Hepatocyte (in vitro differentiated cells): ENCODE measurements around the gene LHPP.

Experiments
- EZH2 ChIP-seq: fragments of 200-600 bp; sonication (generic); IDR thresholded peaks from 2 replicates; pipeline ENCODE4 v1.6.1; 2016; ENCODE audit warnings: antibody characterized with exemption, mild to moderate bottlenecking, borderline replicate concordance
- EZH2phosphoT487 ChIP-seq: fragments of 200-600 bp; sonication (generic); IDR thresholded peaks from one replicate; pipeline ENCODE4 v1.6.1; 2018; ENCODE audit warnings: antibody characterized with exemption, mild to moderate bottlenecking, low read depth, moderate library complexity; ENCODE audit not compliant: unreplicated experiment, severe bottlenecking
- TF ChIP-seq, protein P1 (sequence below): fragments of 200-600 bp; sonication (generic); IDR thresholded peaks from 2 replicates; pipeline ENCODE4 v1.5.1; 2016; ENCODE audit warnings: antibody characterized with exemption, mild to moderate bottlenecking; ENCODE audit not compliant: poor library complexity

GRCh38 chr10:124482236-124482800 lies 20.7 kb downstream of the LHPP start:
- TF ChIP-seq EZH2: no peak
- TF ChIP-seq, protein P1, sequence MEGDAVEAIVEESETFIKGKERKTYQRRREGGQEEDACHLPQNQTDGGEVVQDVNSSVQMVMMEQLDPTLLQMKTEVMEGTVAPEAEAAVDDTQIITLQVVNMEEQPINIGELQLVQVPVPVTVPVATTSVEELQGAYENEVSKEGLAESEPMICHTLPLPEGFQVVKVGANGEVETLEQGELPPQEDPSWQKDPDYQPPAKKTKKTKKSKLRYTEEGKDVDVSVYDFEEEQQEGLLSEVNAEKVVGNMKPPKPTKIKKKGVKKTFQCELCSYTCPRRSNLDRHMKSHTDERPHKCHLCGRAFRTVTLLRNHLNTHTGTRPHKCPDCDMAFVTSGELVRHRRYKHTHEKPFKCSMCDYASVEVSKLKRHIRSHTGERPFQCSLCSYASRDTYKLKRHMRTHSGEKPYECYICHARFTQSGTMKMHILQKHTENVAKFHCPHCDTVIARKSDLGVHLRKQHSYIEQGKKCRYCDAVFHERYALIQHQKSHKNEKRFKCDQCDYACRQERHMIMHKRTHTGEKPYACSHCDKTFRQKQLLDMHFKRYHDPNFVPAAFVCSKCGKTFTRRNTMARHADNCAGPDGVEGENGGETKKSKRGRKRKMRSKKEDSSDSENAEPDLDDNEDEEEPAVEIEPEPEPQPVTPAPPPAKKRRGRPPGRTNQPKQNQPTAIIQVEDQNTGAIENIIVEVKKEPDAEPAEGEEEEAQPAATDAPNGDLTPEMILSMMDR: no peak
- TF ChIP-seq EZH2phosphoT487: no peak
